ENCODE measurements around the gene ALG12. TPM values are rescaled to one million over a fixed set of nuclear protein-coding genes. Genes with fewer than 3 reads are reported as not detected.

Gene ALG12
- total RNA-seq, 1 experiment from 2014 or later: 29.2 TPM

DNA sequence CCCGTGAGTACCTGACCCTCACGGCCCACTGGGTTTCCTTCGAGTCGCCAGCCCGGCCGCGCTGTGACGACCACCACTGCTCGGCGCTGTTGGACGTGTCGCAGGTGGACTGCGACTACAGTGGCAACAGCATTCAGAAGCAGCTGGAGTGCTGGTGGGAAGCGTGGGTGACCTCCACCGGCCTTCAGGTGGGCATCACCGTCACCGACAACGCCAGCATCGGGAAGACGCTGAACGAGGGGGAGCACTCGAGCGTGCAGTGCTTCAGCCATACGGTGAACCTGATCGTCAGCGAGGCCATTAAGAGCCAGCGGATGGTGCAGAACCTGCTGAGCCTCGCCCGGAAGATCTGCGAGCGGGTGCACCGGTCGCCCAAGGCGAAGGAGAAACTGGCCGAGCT is 32.4 kb downstream of the ALG12 start (continued):
- TF ChIP-seq HMGXB4 (CRISPR knock-in tag; IDR thresholded peaks at IDR 0.05): no peak
- TF ChIP-seq ATF1 (CRISPR knock-in tag; IDR thresholded peaks at IDR 0.05): no peak
- no peak for TF ChIP-seq ZMAT4 (CRISPR knock-in tag; IDR thresholded peaks at IDR 0.05)
- no peak for TF ChIP-seq IRF1 (CRISPR knock-in tag; IDR thresholded peaks at IDR 0.05)
- TF ChIP-seq, protein P1, sequence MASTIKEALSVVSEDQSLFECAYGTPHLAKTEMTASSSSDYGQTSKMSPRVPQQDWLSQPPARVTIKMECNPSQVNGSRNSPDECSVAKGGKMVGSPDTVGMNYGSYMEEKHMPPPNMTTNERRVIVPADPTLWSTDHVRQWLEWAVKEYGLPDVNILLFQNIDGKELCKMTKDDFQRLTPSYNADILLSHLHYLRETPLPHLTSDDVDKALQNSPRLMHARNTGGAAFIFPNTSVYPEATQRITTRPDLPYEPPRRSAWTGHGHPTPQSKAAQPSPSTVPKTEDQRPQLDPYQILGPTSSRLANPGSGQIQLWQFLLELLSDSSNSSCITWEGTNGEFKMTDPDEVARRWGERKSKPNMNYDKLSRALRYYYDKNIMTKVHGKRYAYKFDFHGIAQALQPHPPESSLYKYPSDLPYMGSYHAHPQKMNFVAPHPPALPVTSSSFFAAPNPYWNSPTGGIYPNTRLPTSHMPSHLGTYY (CRISPR knock-in tag; IDR thresholded peaks at IDR 0.05): no peak

GRCh38 chr22:49885281-49885680 is 33.0 kb downstream of the ALG12 start:
- Mint-ChIP-seq H3K4me3 (no peak overlapping the region), H3K27me3 (ENCODE audit: low read depth) (no peaks in the 10 kb centered on the region), H3K9me3 (peaks cover 17% of the 10 kb centered on the region), H3K27ac (no peak overlapping the region), H3K4me1 (peaks cover 3% of the 10 kb centered on the region), H3K36me3 (peaks cover 76% of the 10 kb centered on the region)
- no peak for ATAC-seq
- TF ChIP-seq ZNF263 (CRISPR knock-in tag; IDR thresholded peaks at IDR 0.05; ENCODE audit: low read depth) (no peak), ZNF423 (CRISPR knock-in tag; IDR thresholded peaks at IDR 0.05) (no peak), TEAD4 (CRISPR knock-in tag; IDR thresholded peaks at IDR 0.05) (no peak), EMX1 (CRISPR knock-in tag; IDR thresholded peaks at IDR 0.05) (no peak), AR (CRISPR knock-in tag; IDR thresholded peaks at IDR 0.05) (no peak), FOXP1 (CRISPR knock-in tag; IDR thresholded peaks at IDR 0.05; ENCODE audit: borderline replicate concordance) (no peak), SOX15 (CRISPR knock-in tag; IDR thresholded peaks at IDR 0.05) (no peak)
- TF ChIP-seq, protein P2, sequence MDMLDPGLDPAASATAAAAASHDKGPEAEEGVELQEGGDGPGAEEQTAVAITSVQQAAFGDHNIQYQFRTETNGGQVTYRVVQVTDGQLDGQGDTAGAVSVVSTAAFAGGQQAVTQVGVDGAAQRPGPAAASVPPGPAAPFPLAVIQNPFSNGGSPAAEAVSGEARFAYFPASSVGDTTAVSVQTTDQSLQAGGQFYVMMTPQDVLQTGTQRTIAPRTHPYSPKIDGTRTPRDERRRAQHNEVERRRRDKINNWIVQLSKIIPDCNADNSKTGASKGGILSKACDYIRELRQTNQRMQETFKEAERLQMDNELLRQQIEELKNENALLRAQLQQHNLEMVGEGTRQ (CRISPR knock-in tag; IDR thresholded peaks at IDR 0.05): no peak
- no peak for DNase-seq (ENCODE audit: low spot score)
- ChIA-PET POLR2A (no interaction called here), CTCF (no interaction called here)

- DNase-seq (ENCODE audit: low spot score): no peak
- POLR2A ChIA-PET: no interaction called here
- Mint-ChIP-seq H3K36me3 (peaks cover 75% of the 10 kb centered on the region), H3K4me3 (no peak overlapping the region), H3K27me3 (ENCODE audit: low read depth) (no peaks in the 10 kb centered on the region), H3K27ac (no peak overlapping the region), H3K9me3 (peaks cover 12% of the 10 kb centered on the region), H3K4me1 (peaks cover 9% of the 10 kb centered on the region)
- ATAC-seq: no peak
- CTCF ChIA-PET: no interaction called here
- TF ChIP-seq ATF1 (CRISPR knock-in tag; IDR thresholded peaks at IDR 0.05) (no peak), SP1 (CRISPR knock-in tag; conservative IDR thresholded peaks at IDR 0.05) (no peak), CBFB (CRISPR knock-in tag; IDR thresholded peaks at IDR 0.05; ENCODE audit: low read depth) (no peak), TEAD4 (CRISPR knock-in tag; IDR thresholded peaks at IDR 0.05) (no peak), IRF1 (CRISPR knock-in tag; IDR thresholded peaks at IDR 0.05) (no peak), ZNF423 (CRISPR knock-in tag; IDR thresholded peaks at IDR 0.05) (no peak), NFATC4 (CRISPR knock-in tag; IDR thresholded peaks at IDR 0.05) (no peak), ZNF138 (CRISPR knock-in tag; conservative IDR thresholded peaks at IDR 0.05) (no peak)
- TF ChIP-seq, protein P3, sequence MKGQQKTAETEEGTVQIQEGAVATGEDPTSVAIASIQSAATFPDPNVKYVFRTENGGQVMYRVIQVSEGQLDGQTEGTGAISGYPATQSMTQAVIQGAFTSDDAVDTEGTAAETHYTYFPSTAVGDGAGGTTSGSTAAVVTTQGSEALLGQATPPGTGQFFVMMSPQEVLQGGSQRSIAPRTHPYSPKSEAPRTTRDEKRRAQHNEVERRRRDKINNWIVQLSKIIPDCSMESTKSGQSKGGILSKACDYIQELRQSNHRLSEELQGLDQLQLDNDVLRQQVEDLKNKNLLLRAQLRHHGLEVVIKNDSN (CRISPR knock-in tag; IDR thresholded peaks at IDR 0.05): no peak
- TF ChIP-seq, protein P4, sequence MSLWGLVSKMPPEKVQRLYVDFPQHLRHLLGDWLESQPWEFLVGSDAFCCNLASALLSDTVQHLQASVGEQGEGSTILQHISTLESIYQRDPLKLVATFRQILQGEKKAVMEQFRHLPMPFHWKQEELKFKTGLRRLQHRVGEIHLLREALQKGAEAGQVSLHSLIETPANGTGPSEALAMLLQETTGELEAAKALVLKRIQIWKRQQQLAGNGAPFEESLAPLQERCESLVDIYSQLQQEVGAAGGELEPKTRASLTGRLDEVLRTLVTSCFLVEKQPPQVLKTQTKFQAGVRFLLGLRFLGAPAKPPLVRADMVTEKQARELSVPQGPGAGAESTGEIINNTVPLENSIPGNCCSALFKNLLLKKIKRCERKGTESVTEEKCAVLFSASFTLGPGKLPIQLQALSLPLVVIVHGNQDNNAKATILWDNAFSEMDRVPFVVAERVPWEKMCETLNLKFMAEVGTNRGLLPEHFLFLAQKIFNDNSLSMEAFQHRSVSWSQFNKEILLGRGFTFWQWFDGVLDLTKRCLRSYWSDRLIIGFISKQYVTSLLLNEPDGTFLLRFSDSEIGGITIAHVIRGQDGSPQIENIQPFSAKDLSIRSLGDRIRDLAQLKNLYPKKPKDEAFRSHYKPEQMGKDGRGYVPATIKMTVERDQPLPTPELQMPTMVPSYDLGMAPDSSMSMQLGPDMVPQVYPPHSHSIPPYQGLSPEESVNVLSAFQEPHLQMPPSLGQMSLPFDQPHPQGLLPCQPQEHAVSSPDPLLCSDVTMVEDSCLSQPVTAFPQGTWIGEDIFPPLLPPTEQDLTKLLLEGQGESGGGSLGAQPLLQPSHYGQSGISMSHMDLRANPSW (CRISPR knock-in tag; conservative IDR thresholded peaks at IDR 0.05; ENCODE audit: low read depth): no peak
Measured at GRCh38 chr22:49884503-49885260, 33.6 kb downstream of the ALG12 start.

Measured in WTC11 (cell line).